A549 treated with DMSO at 1 μM for 4 hours (cell line): Measurements from ENCODE around the gene KRTAP10-2. TPM values are rescaled to one million over a fixed set of nuclear protein-coding genes. Genes with fewer than 3 reads are reported as not detected.

Experiments used
- total RNA-seq: library from RNA; stranded (reverse); fragments of 200-300 nt; extraction: Qiagen RNA extraction; gene quantifications from 5 replicates; pipeline ENCODE4 v1.2.3, GENCODE V29; 2022; ENCODE audit warnings: low read depth

Gene KRTAP10-2
- not detected in 5 replicates for total RNA-seq

DNA sequence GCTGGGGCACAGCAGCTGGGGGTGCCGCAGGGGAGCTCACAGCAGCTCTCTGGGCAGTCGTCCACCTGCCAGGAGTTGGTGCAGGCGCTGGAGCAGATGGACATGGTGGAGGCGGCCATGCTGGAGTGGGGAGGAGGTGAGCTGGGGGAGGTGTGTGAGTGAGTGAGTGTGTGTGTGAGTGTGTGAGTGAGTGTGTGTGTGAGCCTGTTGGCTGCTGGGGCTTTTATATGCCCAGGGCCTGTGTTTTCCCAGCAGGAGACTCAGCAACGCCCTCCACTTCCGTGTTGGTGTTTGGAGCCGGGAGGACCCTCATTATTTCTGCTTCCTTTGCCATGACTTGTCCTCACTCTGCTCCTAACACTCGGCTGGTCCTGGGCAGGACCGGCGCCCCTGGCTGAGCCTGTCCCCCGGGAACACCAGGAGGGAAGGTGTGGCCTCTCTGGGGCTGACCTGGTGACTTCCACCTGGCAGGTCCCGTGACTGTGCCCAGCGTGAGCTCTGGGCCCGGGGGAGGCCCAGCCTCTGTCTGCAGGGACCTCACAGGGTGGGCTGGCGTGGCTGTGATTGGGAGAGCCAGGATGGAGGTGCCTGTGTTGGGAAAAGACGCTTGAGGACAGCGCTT, at the start of gene KRTAP10-2:
Gene KRTAP10-2 (minus strand): TSS at position 166 of the 622 bp plus-strand sequence. CDS start 47 bp downstream, at position 119.

GRCh38 chr21:44600118-44600978, 49.0 kb upstream of the KRTAP10-2 start, which contains the start of gene KRTAP10-7:
Gene KRTAP10-7 (plus strand): TSS chr21:44600597. CDS start chr21:44600622, 25 bp downstream.

GRCh38 chr21:44592446-44593311, 41.4 kb upstream of the KRTAP10-2 start, which contains the start of gene KRTAP10-6:
Gene KRTAP10-6 (minus strand): TSS chr21:44592505. CDS start chr21:44592484, 21 bp downstream.

DNA sequence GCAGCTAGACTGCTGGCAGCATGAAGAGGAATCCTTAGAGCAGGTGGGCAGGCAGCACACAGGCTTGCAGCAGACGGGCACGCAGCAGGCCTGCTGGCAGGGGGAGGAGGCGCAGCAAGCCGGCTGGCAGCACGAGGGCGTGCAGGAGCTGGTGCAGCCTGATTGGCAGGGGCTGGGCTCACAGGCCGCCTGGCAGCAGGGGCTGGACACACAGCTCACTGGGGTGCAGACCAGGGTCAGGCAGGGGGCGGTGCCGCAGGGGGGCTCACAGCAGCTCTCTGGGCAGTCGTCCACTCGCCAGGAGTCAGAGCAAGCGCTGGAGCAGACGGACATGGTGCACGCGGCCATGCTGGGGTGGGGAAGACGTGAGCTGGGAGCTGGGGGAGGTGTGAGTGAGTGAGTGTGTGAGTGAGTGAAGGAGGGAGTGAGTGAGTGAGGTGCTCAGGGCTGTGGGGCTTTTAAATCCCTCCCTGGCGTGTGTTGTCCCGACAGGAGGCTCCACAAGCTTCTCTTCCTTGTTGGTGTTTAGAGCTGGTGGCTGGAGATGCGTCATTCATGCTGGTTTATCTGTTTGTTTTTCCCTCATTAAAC, 29.0 kb upstream of the KRTAP10-2 start, which contains the start of gene KRTAP10-5:
Gene KRTAP10-5 (minus strand): TSS at position 374 of the 591 bp plus-strand sequence. CDS start 26 bp downstream, at position 348.

GRCh38 chr21:44573630-44574456, 22.5 kb upstream of the KRTAP10-2 start, which contains the start of gene KRTAP10-4:
Gene KRTAP10-4 (plus strand): TSS chr21:44573729. CDS start chr21:44573759, 30 bp downstream.

DNA sequence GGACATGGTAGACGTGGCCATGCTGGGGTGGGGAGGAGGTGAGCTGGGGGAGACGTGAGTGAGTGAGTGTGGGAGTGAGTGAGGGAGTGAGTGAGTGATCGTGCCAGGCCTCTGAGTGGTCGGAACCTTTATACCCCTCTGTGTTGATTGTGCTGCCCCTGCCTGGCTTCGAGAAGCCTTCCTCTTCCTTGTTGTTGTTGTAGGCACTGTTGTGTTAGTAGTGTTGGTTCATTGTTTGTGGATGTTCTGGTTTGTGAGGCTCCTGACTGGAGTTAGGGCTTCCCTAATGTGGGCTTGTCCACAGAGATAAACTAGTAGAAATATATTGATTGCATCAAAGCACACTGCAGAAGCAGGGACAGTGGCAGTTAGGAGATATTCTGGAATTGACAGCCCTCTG, 7.4 kb upstream of the KRTAP10-2 start, which contains the start of gene KRTAP10-3:
Gene KRTAP10-3 (minus strand): TSS at position 101 of the 400 bp plus-strand sequence. CDS start 80 bp downstream, at position 21.

GRCh38 chr21:44539991-44540666, 11.2 kb downstream of the KRTAP10-2 start, which contains the start of gene KRTAP10-1:
Gene KRTAP10-1 (minus strand): TSS chr21:44540195. CDS start chr21:44540150, 45 bp downstream.

Other genes starting within 250 kb of the KRTAP10-2 start
- gene CFAP410, start 212.1 kb downstream of the KRTAP10-2 start, total RNA-seq = 7.0 to 8.7 TPM (median 7.8 TPM) in 5 replicates
- 5.9 to 12.8 TPM (median 9.0 TPM) in 5 replicates for gene TRPM2, start 197.9 kb downstream of the KRTAP10-2 start, total RNA-seq
- 1.3 to 1.9 TPM (median 1.5 TPM) in 5 replicates for gene LRRC3, start 96.0 kb downstream of the KRTAP10-2 start, total RNA-seq
- not detected in 5 replicates for gene KRTAP10-1, start 11.3 kb downstream of the KRTAP10-2 start, total RNA-seq
- not detected in 5 replicates for gene KRTAP10-3, start 7.3 kb upstream of the KRTAP10-2 start, total RNA-seq
- gene KRTAP10-4, start 22.2 kb upstream of the KRTAP10-2 start, total RNA-seq = not detected in 5 replicates
- not detected in 5 replicates for gene KRTAP10-5, start 29.1 kb upstream of the KRTAP10-2 start, total RNA-seq
- not detected in 5 replicates for gene KRTAP10-6, start 41.0 kb upstream of the KRTAP10-2 start, total RNA-seq
- gene KRTAP10-7, start 49.1 kb upstream of the KRTAP10-2 start, total RNA-seq = not detected in 5 replicates
- gene KRTAP10-8, start 60.6 kb upstream of the KRTAP10-2 start, total RNA-seq = not detected in 5 replicates
- not detected in 5 replicates for gene KRTAP10-9, start 75.6 kb upstream of the KRTAP10-2 start, total RNA-seq
- gene KRTAP10-10, start 85.9 kb upstream of the KRTAP10-2 start, total RNA-seq = not detected in 5 replicates
- gene KRTAP10-11, start 94.9 kb upstream of the KRTAP10-2 start, total RNA-seq = not detected in 5 replicates
- gene KRTAP12-4, start 103.2 kb upstream of the KRTAP10-2 start, total RNA-seq = not detected in 5 replicates
- not detected in 5 replicates for gene KRTAP12-3, start 106.4 kb upstream of the KRTAP10-2 start, total RNA-seq
- gene KRTAP12-2, start 115.4 kb upstream of the KRTAP10-2 start, total RNA-seq = not detected in 5 replicates
- gene KRTAP12-1, start 130.7 kb upstream of the KRTAP10-2 start, total RNA-seq = not detected in 5 replicates
- not detected in 5 replicates for gene KRTAP10-12, start 145.7 kb upstream of the KRTAP10-2 start, total RNA-seq
- gene TSPEAR, start 160.1 kb upstream of the KRTAP10-2 start, total RNA-seq = not detected in 5 replicates